ENCODE measurements around the gene DYSF.

DYSF gene

GRCh38 chr2:71603311-71603811, 150.0 kb downstream of the DYSF start:
- H3K27me3 ChIP-seq, result no peaks in the 10 kb centered on the region
- peaks cover 100% of the 10 kb centered on the region for H3K36me3 ChIP-seq
- no peak overlapping the region for H3K4me3 ChIP-seq (ENCODE audit: low read depth in 1 of 2, low read length in 1 of 2)
- TF ChIP-seq CTCF (IDR thresholded peaks at IDR 0.05), result no peak
- H3K27ac ChIP-seq, result peak overlapping the region; percentile 35
- no peaks in the 10 kb centered on the region for H3K9me3 ChIP-seq
- peaks cover 27 to 28% of the 10 kb centered on the region in 2 experiments for H3K4me1 ChIP-seq (ENCODE audit: control insufficient read depth in 1 of 2, insufficient read depth in 1 of 2, low read depth in 1 of 2, low read length in 1 of 2)

GRCh38 chr2:71603851-71604725, 150.7 kb downstream of the DYSF start:
- Histone ChIP-seq H3K27ac (peak overlapping the region; percentile 25), H3K36me3 (peaks cover 100% of the 10 kb centered on the region), H3K9me3 (no peaks in the 10 kb centered on the region), H3K4me1 (ENCODE audit: control insufficient read depth in 1 of 2, insufficient read depth in 1 of 2, low read depth in 1 of 2, low read length in 1 of 2) (peaks cover 27 to 28% of the 10 kb centered on the region in 2 experiments), H3K4me3 (ENCODE audit: low read depth in 1 of 2, low read length in 1 of 2) (no peak overlapping the region), H3K27me3 (no peaks in the 10 kb centered on the region)
- TF ChIP-seq CTCF (IDR thresholded peaks at IDR 0.05), result no peak

GRCh38 chr2:71604726-71605120, 151.4 kb downstream of the DYSF start:
- peaks cover 100% of the 10 kb centered on the region for H3K36me3 ChIP-seq

GRCh38 chr2:71605173-71605641, 151.8 kb downstream of the DYSF start:
- Histone ChIP-seq H3K27ac (peak overlapping the region; percentile 25), H3K27me3 (no peaks in the 10 kb centered on the region), H3K36me3 (peaks cover 100% of the 10 kb centered on the region), H3K4me3 (ENCODE audit: low read depth in 1 of 2, low read length in 1 of 2) (no peak overlapping the region), H3K4me1 (ENCODE audit: control insufficient read depth in 1 of 2, insufficient read depth in 1 of 2, low read depth in 1 of 2, low read length in 1 of 2) (peaks cover 27 to 28% of the 10 kb centered on the region in 2 experiments), H3K9me3 (no peaks in the 10 kb centered on the region)
- no peak for TF ChIP-seq CTCF (IDR thresholded peaks at IDR 0.05)

More at GRCh38 chr2:71604726-71605120, 151.4 kb downstream of the DYSF start:
- H3K9me3 ChIP-seq, result no peaks in the 10 kb centered on the region
- peaks cover 27 to 28% of the 10 kb centered on the region in 2 experiments for H3K4me1 ChIP-seq (ENCODE audit: control insufficient read depth in 1 of 2, insufficient read depth in 1 of 2, low read depth in 1 of 2, low read length in 1 of 2)
- TF ChIP-seq CTCF (IDR thresholded peaks at IDR 0.05), result no peak
- H3K27ac ChIP-seq, result peak overlapping the region; percentile 25
- H3K27me3 ChIP-seq, result no peaks in the 10 kb centered on the region
- H3K4me3 ChIP-seq (ENCODE audit: low read depth in 1 of 2, low read length in 1 of 2), result no peak overlapping the region

- Histone ChIP-seq H3K27me3 (no peaks in the 10 kb centered on the region), H3K27ac (no peak overlapping the region), H3K9me3 (no peaks in the 10 kb centered on the region), H3K36me3 (peaks cover 100% of the 10 kb centered on the region), H3K4me3 (ENCODE audit: low read depth in 1 of 2, low read length in 1 of 2) (no peak overlapping the region), H3K4me1 (ENCODE audit: control insufficient read depth in 1 of 2, insufficient read depth in 1 of 2, low read depth in 1 of 2, low read length in 1 of 2) (peaks cover 27 to 28% of the 10 kb centered on the region in 2 experiments)
- TF ChIP-seq CTCF (IDR thresholded peaks at IDR 0.05), result no peak
Observed at GRCh38 chr2:71605781-71606241, 152.4 kb downstream of the DYSF start.
